Left renal pelvis (tissue), 4 donors: ENCODE data around the gene BRF1. TPM values are rescaled to one million over a fixed set of nuclear protein-coding genes. Genes with fewer than 3 reads are reported as not detected.

Experiments used
- DNase-seq, 4 donors: peaks; one replicate each; pipeline ENCODE4 v3.0.0-alpha.2; 2013; ENCODE audit warnings: low read depth in 4 of 4, low spot score in 3 of 4
- polyA plus RNA-seq, 4 donors: library from polyadenylated mRNA; unstranded; fragments of 120-200 nt; gene quantifications; one replicate each; pipeline ENCODE4 v1.2.1, GENCODE V29; 2013; ENCODE audit not compliant: insufficient read length in 4 of 4

Gene BRF1
- polyA plus RNA-seq, 4 donors, result 21.5 to 40.8 (median 33.3) TPM

DNA sequence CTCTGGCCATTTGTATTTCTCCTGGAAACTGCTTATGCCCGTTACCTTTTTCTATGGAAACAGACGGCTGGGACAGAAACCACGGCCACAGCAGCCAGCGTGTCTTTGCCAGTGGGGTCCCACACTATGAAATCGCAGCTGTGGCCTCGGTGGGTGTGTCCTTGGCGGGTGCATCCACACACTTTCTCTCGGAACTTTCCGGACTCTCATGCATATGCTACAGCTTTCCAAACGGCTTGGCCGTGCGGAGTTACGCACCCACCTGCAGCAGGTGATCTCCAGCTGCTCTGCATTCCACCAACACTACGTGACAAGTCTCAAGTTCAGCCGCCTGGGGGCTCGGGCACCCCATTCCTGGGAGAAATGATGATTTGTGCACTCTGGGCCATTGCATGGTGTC lies 53.8 kb downstream of the BRF1 start:
- no peak for DNase-seq

DNA sequence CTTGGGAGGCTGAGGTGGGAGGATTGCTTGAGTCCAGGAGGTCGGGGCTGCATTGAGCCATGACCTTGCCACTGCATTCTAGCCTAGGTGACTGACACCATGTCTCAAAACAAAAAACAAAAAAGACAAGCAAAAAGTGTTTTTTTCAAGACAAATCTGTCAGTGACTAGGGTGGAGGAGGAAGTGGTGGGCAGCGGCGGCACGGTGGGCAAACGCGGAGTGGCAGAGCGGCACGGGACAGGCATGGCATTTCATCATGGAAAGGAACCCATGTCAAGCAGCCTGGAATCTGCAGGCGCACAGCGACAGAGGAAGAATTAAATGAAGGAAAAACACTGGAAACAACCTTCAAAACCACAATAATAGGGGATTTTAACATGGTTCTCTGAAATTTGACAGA lies 56.5 kb downstream of the BRF1 start:
- no peak for DNase-seq

DNA sequence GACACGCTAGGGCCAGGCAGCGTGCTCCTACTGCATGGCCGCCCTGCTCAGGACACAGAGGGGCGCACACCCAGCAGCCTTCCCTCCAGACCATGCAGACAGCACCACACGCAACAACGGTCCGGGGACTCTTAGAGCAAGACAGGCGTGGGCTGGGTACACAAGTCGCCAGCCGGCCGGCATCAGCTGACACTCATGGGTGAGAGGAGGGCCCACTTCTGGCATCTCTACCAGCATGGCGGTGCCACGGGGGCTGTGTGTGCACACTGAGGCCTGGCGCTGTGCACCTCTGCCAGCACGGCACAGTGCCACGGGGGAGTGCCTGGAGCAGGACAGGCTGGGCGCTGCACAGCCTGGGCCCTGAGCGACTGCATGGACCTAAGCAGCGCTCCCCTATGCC lies 59.2 kb downstream of the BRF1 start:
- DNase-seq, result no peak

DNA sequence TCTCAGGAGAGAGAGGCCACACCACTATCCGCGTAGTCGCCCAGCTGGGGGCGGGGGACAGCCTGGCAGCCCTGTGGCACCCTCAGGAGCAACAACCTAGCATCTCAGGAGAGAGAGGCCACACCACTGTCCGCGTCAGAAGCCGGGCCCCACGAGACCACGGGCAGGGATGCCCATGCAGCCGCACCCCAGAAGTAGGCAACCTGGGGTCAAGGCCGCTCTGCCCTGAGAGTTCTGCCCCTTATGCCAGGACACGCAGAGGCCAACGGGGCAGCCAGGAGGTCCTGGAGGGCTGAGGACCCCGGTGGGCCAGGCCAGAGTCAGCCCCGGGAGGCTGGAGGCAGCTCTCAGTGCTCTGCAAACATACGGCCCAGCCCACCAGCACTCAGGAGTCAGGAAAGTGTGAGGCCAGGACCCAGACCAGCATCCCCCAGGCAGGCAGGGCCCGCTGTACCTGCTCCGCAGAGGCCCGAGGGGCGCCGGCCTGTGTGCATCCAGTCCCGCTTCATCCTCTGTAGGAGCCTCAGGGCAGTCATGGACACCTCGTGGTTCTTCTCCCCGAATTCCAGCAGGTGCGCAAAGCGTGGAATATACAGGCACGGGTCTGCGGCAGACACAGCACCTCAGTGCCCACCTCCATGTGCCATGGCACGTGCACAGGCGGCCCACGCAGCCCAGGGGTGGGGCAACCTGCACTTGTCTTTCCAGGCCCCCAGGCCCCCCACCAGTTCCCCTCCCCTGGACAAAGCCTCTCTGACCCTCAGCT lies 59.8 kb downstream of the BRF1 start:
- no peak for DNase-seq

DNA sequence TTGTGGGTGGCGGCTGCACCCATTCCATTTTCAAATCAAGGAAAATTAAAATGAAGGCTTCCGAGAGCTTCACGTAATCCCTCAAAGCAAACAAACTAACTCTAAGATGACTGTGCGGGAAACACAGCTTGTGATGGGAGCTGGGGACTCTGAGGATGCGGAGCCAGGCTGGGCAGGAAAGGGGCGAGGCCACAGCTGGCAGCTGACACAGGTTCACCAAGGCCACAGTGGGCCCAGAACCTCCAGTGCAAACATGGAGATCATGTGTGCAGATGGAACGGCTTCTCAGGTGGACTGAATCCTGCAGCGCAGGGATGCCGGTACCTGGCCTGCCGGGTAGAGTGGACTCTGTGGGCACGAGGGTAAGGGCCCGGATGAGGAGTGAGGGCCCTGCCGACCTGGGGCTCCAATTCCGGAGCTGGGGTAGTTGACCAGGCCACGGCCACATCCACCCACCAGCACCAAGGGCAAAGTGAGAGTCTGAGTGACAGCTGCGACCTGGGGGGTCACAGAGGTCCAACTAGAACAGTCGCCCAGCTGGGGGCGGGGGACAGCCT lies 71.6 kb downstream of the BRF1 start:
- no peak for DNase-seq

DNA sequence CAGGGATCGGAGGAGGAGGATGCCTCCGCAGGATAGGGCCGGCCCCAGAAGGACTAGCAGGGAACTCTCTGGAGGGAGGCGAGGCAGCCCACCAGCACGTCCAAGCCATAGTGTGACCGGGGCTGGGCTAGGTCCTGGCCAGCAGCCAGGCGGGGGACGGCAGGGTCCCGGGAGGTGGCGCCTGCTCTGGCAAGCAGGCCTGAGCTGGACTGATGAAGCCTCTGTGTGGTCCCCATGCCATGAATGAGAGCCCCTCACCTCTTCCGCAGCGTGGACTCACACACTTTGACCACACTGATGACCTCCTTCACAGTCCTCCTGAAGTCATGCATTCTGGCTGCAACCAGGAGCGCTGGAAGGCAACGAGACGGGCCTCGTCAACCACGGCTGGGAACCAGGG lies 72.2 kb downstream of the BRF1 start:
- DNase-seq, result no peak

DNA sequence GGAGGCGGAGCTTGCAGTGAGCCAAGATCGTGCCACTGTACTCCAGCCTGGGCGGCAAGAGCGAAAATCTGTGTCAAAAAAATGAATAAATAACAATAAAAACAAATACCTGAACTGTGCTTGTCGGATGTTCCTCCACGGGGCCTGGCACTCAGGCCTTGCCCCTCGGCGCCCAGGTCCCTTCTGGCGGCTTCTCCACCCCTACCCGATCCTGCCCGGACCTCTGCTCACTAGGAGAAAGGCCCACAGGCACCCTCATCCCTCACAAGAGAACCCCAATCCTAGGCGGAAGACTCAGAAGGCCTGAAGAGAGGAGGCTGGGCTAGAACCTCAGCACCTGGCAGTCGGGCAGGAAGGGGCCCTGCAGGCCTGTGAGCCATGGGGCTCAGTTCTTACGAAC lies 73.5 kb downstream of the BRF1 start:
- DNase-seq, result no peak

DNA sequence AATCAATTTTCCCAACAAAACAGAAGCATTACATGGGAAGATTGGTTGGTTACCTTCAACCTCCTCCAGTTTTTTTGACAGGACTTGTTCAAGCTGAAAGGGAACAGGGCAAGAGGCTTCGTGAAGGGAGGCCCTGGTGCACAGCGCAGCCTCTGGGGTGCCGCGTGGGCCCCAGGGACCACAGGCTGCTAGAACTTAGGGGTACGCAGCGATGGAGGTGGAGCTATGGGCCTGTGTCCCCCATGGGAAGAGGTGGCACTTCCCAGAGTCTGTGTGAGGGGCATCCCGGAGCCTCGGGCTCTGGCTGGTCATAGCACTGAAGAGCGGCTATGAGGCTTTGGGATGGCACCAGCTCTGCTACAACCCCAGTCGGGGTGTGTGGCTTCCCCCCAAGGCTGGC lies 74.6 kb downstream of the BRF1 start:
- DNase-seq, result no peak

DNA sequence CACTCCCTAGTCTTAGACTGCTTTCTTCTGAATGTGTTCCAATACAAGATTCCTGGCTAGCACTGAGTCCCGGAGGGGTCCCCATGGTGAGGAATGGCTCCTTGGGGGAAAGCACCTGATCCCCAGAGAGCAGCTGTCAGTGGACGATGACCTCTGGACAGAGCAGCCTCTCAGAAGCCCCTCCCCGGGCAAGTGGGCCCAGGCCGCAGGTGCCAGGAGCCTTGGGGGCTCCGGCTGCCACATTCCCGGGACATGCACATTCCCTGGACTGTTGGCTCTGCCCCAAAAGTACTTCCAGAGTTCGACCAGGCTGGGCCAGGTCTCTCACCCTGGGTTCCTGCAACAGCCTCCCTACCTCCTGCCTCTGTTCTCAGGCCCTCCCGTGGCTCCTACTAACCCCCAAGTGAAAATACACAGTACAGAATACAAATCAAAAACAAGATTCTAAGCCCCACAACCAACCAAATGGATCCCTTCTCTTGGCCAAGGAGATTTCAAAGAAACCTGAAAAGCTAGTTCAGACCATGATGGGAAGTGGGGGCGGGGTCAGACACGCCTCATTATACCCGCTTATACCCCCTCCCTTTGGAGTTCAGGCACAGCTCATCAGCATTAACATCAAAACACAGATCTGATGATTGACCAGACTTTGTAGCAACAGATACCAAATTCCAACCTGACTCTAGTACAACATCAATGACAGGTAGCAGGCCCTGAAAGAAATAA lies 75.8 kb downstream of the BRF1 start:
- no peak for DNase-seq

DNA sequence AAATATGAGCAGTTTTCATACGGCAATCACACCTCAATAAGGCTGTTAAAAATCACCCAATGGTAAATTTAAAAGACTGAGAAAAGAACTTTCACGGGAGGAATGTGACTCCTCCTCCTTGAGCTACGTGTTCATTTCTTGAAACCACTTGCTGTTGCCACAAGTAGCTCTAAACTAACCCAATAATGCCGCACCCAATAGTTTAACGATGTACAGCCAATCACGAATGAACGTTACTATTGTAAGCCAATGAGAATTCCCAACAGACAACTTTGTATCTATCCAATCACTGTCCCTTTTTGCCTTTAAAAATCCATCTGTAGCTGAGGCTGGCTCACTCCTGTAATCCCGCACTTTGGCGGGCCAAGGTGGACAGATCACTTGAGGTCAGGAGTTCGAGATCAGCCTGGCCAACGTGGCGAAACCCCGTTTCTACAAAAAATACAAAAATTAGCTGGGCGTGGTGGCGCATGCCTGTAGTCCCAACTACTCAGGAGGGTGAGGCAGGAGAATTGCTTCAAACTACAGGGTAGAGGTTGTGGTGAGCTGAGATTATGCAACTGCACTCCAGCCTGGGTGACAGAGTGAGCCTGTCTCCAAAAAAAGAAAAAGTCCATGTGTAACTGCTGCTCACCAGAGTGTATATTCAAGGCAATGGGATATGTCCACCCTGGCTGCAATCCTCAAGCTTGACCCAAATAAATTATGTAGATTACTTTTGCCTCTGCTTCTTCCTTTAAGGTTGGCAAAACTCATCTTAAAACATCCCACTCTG lies 76.8 kb downstream of the BRF1 start:
- no peak for DNase-seq

DNA sequence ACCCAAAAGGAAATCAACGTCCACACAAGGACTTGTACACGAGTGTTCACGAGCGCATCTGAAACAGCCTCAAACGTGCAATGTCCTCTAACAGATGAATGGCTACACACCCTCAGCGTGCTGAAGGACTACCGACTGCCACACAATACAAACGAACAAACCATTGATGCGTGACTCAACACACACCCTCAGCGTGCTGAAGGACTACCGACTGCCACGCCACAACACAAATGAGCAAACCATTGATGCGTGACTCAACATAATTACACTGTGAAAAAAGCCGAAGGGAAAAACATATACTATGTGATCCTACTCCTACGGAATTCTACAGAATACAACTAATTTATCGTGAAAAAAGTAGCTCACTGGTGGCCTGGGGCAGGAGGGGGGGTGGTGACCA lies 77.5 kb downstream of the BRF1 start:
- DNase-seq, result no peak

DNA sequence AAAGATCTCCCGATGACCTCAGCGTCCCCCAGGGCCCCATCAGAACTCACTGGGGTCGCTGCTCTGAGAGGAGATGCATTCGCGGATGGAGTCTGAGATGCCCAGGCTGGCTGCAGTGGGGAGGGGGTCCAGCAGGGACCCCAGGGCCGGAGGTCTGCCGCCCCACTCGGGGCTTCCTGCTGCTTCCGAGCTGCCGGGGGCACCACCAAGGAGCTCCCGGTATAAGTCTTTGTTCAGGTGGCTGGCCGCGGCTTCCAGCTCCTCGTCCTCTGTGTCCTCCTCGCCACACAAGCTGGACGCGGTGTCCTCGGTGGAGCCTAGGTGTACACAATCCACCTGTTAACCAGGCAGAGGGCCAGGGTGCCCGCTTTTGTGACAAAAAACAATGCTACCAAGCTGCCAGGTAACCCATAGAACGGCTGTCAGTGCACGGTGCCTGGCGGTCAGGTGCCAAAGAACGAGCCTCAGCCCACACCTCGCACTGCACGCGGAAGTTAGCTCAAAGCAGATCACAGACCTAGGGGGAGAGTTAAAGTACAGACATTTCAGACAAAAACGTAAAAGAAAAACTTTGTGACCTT lies 79.1 kb downstream of the BRF1 start:
- no peak for DNase-seq

DNA sequence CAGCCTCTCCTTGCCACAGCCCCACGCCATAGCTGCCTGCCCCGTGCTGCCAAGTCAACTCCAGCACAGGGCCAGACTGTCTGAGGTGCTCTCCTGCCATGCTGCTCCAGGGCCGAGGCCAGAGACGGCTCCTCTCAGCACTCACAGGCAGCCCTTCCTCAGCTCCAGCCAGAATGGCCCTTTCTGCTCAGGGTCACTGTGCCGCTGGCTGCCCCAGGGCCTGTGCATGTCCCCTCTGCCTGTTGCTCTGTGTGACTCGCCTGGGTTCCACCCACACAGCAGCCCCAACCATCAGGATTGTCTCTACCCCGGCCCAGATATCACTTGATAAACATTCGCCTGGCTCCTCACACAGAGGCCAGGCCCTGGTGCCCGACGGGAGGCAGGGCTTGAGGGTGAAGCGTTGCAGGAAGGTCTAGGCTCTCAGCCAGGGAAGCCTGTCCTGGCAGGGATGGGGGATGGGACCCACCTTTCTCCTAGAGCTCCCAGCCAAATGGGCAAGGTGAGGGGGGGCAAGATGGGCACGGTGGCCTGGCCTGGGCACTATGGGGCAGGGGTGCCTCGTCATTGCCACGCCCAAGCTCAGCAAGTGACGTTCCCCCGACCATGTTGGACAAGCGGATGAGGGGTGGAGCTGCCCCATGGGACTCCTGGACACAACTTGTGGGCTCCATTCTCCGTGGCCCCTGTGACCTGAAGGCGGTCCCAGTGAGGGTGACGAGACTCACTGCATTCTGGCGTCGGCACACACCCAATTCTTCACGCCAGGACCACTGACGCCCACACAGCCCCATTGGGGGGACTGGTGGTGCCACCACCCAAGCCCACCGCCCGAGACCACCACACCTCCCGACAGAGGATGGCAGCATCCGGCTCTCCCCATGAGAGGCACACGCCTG lies 79.9 kb downstream of the BRF1 start:
- no peak for DNase-seq

DNA sequence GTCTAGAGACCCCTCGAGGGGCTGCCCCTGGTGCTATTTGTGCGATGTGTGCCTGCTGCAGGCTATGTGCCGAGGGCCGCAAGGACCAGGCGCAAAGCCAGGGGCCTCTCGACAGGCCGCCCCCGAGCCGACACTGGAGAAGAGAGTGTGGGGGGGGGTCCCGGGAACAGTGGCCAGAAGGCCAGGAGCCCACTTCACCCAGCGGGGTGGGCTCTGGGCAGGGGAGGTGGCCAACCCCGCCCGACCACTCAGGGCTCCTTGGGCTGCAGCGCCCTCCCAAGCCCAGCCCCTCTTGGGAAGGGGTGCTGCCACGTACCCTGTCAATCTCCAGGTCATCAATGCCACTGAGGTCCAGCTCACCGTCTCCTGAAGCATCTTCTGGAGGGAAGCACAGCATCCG lies 81.0 kb downstream of the BRF1 start:
- DNase-seq, result no peak

DNA sequence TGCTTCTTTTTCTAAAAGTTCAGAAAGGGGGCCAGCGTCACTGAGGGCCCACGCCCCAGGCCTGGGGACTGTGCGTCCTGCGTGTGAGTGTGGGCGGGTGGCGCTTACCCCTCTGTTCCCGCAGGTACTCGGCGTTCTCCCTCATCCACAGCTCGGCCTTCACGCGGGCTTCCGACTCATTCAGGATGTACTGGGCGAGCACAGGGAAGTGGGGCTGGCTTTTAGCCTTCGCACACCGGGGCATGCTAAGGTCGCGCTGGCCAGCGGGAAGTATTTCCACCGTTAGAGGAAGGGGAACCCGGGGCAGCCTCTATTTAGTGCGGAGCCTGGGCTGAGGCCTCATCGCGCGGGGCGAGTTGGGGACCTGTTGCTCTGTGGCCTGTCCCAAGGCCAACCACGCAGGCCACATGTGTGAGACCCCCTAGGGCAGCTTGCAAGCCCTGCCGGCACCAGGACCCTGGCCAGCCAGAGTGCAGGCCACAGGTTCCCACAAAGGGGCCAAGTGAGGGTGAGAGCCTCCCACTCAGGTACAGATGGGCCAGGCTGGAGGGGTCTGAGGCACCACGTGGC lies 81.7 kb downstream of the BRF1 start:
- no peak for DNase-seq

DNA sequence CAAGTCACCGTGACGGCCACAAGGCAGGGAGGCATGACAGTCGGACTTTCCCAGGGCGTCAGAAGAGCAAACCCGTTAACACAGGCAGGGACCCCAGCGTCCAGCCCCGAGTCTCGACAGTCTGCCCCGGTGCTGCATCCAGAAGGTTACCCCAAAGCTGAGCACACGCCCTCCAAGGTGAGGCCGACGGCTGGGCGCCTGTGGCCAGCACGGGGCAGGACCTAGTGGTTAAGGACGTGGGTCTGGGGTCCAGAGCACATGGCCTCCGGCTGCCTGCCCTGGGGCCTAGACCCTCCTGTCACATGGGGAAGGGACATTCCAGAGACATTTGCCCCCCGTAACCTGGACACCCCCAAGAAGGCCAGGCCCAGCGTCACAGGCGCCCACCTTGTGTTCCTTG lies 82.2 kb downstream of the BRF1 start:
- no peak for DNase-seq

DNA sequence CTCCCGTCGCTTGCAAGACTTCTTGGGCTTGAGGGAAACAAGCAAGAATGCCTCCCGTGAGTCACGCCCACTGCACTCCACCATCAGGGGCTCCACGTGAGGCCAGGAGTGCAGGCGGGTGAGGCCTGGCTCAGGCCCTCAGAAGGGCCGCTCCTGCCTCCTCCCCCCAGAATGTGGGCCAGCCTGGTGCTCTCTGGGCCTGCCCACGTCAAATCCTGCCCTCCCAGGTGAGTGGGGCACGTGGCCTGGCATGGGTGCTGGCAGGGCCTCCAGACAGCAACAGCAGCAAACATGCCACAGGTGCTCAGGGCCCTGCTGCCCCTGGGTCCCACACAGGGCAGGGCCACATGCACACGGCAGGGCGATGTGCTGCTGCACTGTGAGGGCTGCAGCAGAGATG lies 83.0 kb downstream of the BRF1 start:
- no peak for DNase-seq

DNA sequence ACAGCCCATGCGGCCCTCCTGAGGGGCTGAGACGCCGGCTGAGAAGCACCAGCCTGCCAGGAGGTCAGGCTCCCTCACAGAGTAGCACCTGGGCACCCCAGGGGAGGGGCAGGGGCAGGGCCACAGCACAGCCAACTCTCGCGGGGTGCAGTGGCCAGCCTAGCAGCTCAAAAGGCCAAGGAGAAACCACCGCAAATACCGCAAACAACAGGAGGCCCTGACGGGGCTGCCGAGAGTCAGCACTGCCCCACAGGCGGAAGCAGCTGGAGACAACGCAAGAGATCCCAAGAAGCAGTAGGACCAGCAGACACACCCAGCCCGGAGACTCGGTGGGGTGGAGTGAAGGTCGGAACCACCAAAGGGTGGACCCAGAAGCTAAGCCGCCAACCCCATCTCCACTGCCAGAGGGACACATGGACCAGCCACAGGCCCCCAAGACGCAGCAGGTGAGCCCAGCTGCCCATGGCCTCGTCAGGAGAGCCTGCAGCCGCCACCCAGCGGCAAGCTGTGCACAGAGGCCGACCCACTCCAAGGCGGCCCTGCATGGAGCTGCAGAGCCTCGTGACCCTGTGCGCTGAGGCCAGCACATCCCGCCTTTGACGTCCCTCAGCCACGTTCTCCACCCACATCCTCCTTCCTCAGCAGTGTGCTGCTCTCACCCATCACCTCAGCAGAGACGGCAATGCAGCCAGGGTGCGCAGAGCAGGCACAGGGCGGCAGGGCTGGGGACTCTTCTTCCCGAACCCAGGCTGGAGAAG lies 84.1 kb downstream of the BRF1 start:
- no peak for DNase-seq

DNA sequence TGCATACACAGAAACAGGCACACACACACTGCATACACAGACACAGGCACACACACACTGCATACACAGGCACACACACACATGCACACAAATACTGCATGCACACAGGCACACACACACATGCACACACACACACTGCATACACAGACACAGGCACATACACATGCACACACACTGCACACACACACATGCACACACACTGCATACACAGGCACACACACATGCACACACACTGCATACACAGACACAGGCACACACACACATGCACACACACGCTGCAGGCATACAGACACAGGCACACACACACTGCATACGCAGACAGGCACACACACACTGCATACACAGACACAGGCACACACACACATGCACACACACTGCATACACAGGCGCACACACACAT lies 85.2 kb downstream of the BRF1 start:
- no peak for DNase-seq
